Kidney (tissue), 22 donors: ENCODE results near the gene C16orf78. TPM values are rescaled to one million over a fixed set of nuclear protein-coding genes. Genes with fewer than 3 reads are reported as not detected.

Experiments used
- DNase-seq, 5 donors: peaks; one replicate each; pipeline ENCODE4 v3.0.0-alpha.2; 2013 to 2020
- FAIRE-seq: peaks from 2 replicates; lab custom pipeline; 2012; peaks lifted over from hg19 to GRCh38; lab: Jason Lieb, UNC
- H3K27ac ChIP-seq, 2 donors: one replicate each; pipeline ENCODE4 v1.7.0; 2013; ENCODE audit warnings: low read depth in 2 of 2, low read length in 2 of 2, inconsistent platforms in 1 of 2
- H3K27me3 ChIP-seq: one replicate; pipeline ENCODE4 v1.7.1; 2013; ENCODE audit warnings: low read length, inconsistent platforms; ENCODE audit not compliant: control insufficient read depth, insufficient read depth
- H3K36me3 ChIP-seq, 3 donors: one replicate each; pipeline versions ENCODE4 v1.7.0 to v1.7.1; 2013; ENCODE audit warnings: low read length in 3 of 3, control low read depth in 1 of 3, inconsistent platforms in 1 of 3; ENCODE audit not compliant: insufficient read depth in 3 of 3, control insufficient read depth in 2 of 3
- H3K4me1 ChIP-seq, 3 donors: one replicate each; pipeline versions ENCODE4 v1.7.0 to v1.7.1; 2013; ENCODE audit warnings: low read length in 3 of 3, inconsistent platforms in 1 of 3, low read depth in 1 of 3; ENCODE audit not compliant: control insufficient read depth in 2 of 3, insufficient read depth in 2 of 3
- H3K4me3 ChIP-seq, 3 donors: one replicate each; pipeline versions ENCODE4 v1.7.0 to v1.8.1; 2013; ENCODE audit warnings: low read length in 3 of 3, control low read depth in 1 of 3, inconsistent platforms in 1 of 3
- H3K9ac ChIP-seq, 3 donors: one replicate each; pipeline versions ENCODE4 v1.7.0 to v1.7.1; 2013; ENCODE audit warnings: low read length in 3 of 3, control low read depth in 1 of 3, inconsistent platforms in 1 of 3
- H3K9me3 ChIP-seq, 3 donors: one replicate each; pipeline versions ENCODE4 v1.7.0 to v1.7.1; 2013; ENCODE audit warnings: low read length in 3 of 3, control low read depth in 1 of 3, inconsistent platforms in 1 of 3; ENCODE audit not compliant: control insufficient read depth in 2 of 3, insufficient read depth in 1 of 3
- intact Hi-C: fragments of 100-400 bp; cut with DNase I; formaldehyde crosslinking; loops from one replicate; pipeline ENCODE4 v1.11.1; 2022
- long read RNA-seq, 10 donors: library from polyadenylated mRNA in 1 of 10; unstranded in 1 of 10; transcript quantifications; one replicate each; pipeline ENCODE4 v2.0.0 and lab custom pipeline, GENCODE V29; 2021 to 2026
- polyA plus RNA-seq: library from polyadenylated mRNA; stranded (reverse); fragments of 350-450 nt; fragmentation: Illumina TruSeq; extraction: RNeasy Lipid Tissue Mini Kit (QIAGEN cat#74804); gene quantifications from one replicate; pipeline ENCODE4 v1.2.3, GENCODE V29; 2014; ENCODE audit warnings: low read depth, low replicate concordance; ENCODE audit not compliant: insufficient read depth
- total RNA-seq: library from RNA; stranded (reverse); fragmentation: NEBNext Ultra II Directional; extraction: Animal tissue kit (Norgen Biotek cat#: 25700); gene quantifications from one replicate; pipeline ENCODE4 v1.2.1, GENCODE V29; 2021
- TF ChIP-seq, protein P1 (sequence below): IDR thresholded peaks from 3 replicates; pipeline ENCODE4 v1.5.1; 2012; ENCODE audit warnings: mild to moderate bottlenecking, moderate library complexity, borderline replicate concordance; ENCODE audit not compliant: insufficient read depth; ENCODE audit errors: extremely low read depth
- donor health status: control.
- donor health status: control.
- donor health status: control.
- donor health status: control.
- donor health status: control.
- donor health status: DM: yes; HTN: yes; CAD: no.
- donor health status: Normal renal cell carcinoma (clear cell type).

Gene C16orf78
- total RNA-seq (not detected), polyA plus RNA-seq (not detected)
- long read RNA-seq, donor 1: 0 reads
- long read RNA-seq, donor 2: 0 reads
- long read RNA-seq, donor 3: 0 reads
- long read RNA-seq, donor 4: 0 reads
- long read RNA-seq, donor 5: 0 reads
- long read RNA-seq, donor 6: 0 reads
- long read RNA-seq, donor 7: 0 reads
- long read RNA-seq, donor 8: 0 reads
- long read RNA-seq, donor 9: 0 reads
- long read RNA-seq, donor 10: 0 reads

DNA sequence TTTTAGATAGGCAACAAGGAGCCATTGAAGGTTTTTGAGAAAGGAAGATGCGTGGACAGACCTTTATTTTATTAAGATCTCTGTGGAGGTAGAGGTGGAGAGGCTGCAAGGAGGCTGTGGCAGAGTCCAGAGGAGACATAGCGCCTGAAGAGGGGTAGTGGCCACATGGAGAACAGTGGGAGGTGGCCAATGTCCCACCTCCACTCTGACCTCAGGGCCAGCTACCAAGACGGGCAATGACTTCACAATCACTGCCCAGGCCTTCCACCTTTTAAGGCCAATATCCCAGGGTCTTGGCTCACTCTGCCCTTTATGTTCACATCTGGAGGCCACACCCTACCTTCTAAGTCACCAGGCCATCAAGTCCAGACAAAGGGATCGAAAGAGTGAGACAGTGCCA is at the start of gene C16orf78:
Gene C16orf78 (plus strand): TSS at position 301 of the 400 bp plus-strand sequence. CDS start 136 bp downstream, outside the sequence.
- no peaks in the 10 kb centered on the region for H3K4me1 ChIP-seq
- H3K27me3 ChIP-seq: no peaks in the 10 kb centered on the region
- H3K27ac ChIP-seq: no peak within 1 kb of the TSS
- TF ChIP-seq, protein P1, sequence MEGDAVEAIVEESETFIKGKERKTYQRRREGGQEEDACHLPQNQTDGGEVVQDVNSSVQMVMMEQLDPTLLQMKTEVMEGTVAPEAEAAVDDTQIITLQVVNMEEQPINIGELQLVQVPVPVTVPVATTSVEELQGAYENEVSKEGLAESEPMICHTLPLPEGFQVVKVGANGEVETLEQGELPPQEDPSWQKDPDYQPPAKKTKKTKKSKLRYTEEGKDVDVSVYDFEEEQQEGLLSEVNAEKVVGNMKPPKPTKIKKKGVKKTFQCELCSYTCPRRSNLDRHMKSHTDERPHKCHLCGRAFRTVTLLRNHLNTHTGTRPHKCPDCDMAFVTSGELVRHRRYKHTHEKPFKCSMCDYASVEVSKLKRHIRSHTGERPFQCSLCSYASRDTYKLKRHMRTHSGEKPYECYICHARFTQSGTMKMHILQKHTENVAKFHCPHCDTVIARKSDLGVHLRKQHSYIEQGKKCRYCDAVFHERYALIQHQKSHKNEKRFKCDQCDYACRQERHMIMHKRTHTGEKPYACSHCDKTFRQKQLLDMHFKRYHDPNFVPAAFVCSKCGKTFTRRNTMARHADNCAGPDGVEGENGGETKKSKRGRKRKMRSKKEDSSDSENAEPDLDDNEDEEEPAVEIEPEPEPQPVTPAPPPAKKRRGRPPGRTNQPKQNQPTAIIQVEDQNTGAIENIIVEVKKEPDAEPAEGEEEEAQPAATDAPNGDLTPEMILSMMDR: no peak
- FAIRE-seq (no peak), DNase-seq (no peak)
- intact Hi-C loops: no loop called here
- H3K36me3 ChIP-seq: no peaks in the 10 kb centered on the region
- H3K4me3 ChIP-seq: no peak within 1 kb of the TSS
- peaks cover 0 to 3% (median 0%) of the 10 kb centered on the region in 3 donors for H3K9me3 ChIP-seq
- no peak within 1 kb of the TSS for H3K9ac ChIP-seq

- H3K9me3 ChIP-seq: no peaks in the 10 kb centered on the region
- FAIRE-seq: no peak
Measured at GRCh38 chr16:49324703-49325102, 48.9 kb upstream of the C16orf78 start.

GRCh38 chr16:49327466-49327865 is 46.1 kb upstream of the C16orf78 start:
- intact Hi-C loops: no loop called here
- Histone ChIP-seq H3K27me3 (no peaks in the 10 kb centered on the region), H3K4me1 (no peaks in the 10 kb centered on the region), H3K9me3 (no peaks in the 10 kb centered on the region), H3K27ac (no peak overlapping the region), H3K4me3 (no peak overlapping the region), H3K36me3 (no peaks in the 10 kb centered on the region), H3K9ac (no peak overlapping the region)
- TF ChIP-seq, protein P1: no peak
- FAIRE-seq (no peak), DNase-seq (no peak)

More at GRCh38 chr16:49324703-49325102, 48.9 kb upstream of the C16orf78 start:
- TF ChIP-seq, protein P1: no peak
- no peaks in the 10 kb centered on the region for H3K27me3 ChIP-seq
- no peak overlapping the region for H3K4me3 ChIP-seq
- no peak overlapping the region for H3K27ac ChIP-seq
- H3K4me1 ChIP-seq: no peaks in the 10 kb centered on the region
- DNase-seq: no peak
- H3K36me3 ChIP-seq: no peaks in the 10 kb centered on the region
- intact Hi-C loops: no loop called here
- no peak overlapping the region for H3K9ac ChIP-seq
